ENCODE measurements around the gene GPR68.
"Not testable (repeated sequence)": the region's sequence is repeated elsewhere in the genome, so short reads cannot be mapped to it uniquely, and the experiment has no call there.

The GPR68 gene

GRCh38 chr14:91228112-91229004 lies 16.1 kb downstream of the GPR68 start:
- peak; percentile 49 for DNase-seq (ENCODE audit: low read depth)

GRCh38 chr14:91227183-91227628 lies 17.3 kb downstream of the GPR68 start:
- no peak for DNase-seq (ENCODE audit: low read depth)

- not testable (repeated sequence) for DNase-seq (ENCODE audit: low read depth)
Observed at GRCh38 chr14:91226360-91226759, 18.1 kb downstream of the GPR68 start.

- no peak for DNase-seq (ENCODE audit: low read depth)
Observed at GRCh38 chr14:91225025-91225424, 19.5 kb downstream of the GPR68 start.

- no peak for DNase-seq (ENCODE audit: low read depth)
Observed at GRCh38 chr14:91223028-91223783, 21.3 kb downstream of the GPR68 start.

- no peak for DNase-seq (ENCODE audit: low read depth)
Observed at GRCh38 chr14:91221270-91221669, 23.2 kb downstream of the GPR68 start.

- DNase-seq (ENCODE audit: low read depth): no peak
Observed at GRCh38 chr14:91220581-91221000, 23.9 kb downstream of the GPR68 start.

- no peak for DNase-seq (ENCODE audit: low read depth)
Observed at GRCh38 chr14:91219517-91220389, 24.8 kb downstream of the GPR68 start.

GRCh38 chr14:91218014-91218413 lies 26.5 kb downstream of the GPR68 start:
- DNase-seq (ENCODE audit: low read depth): no peak

GRCh38 chr14:91216731-91217226 lies 27.7 kb downstream of the GPR68 start:
- no peak for DNase-seq (ENCODE audit: low read depth)

GRCh38 chr14:91215381-91215780 lies 29.1 kb downstream of the GPR68 start:
- no peak for DNase-seq (ENCODE audit: low read depth)

GRCh38 chr14:91214306-91214705 lies 30.2 kb downstream of the GPR68 start:
- DNase-seq (ENCODE audit: low read depth): no peak

GRCh38 chr14:91211017-91211416 lies 33.5 kb downstream of the GPR68 start:
- DNase-seq (ENCODE audit: low read depth): no peak

- no peak for DNase-seq (ENCODE audit: low read depth)
Observed at GRCh38 chr14:91207008-91207407, 37.5 kb downstream of the GPR68 start.

GRCh38 chr14:91205459-91205858 lies 39.0 kb downstream of the GPR68 start:
- no peak for DNase-seq (ENCODE audit: low read depth)

GRCh38 chr14:91204657-91205056 lies 39.8 kb downstream of the GPR68 start:
- no peak for DNase-seq (ENCODE audit: low read depth)

GRCh38 chr14:91202234-91202974 lies 42.1 kb downstream of the GPR68 start:
- no peak for DNase-seq (ENCODE audit: low read depth)

- not testable (repeated sequence) for DNase-seq (ENCODE audit: low read depth)
Observed at GRCh38 chr14:91200802-91201201, 43.7 kb downstream of the GPR68 start.

- DNase-seq (ENCODE audit: low read depth): no peak
Observed at GRCh38 chr14:91197631-91198030, 46.9 kb downstream of the GPR68 start.

GRCh38 chr14:91195881-91196280 lies 48.6 kb downstream of the GPR68 start:
- no peak for DNase-seq (ENCODE audit: low read depth)

GRCh38 chr14:91193069-91193468 lies 51.4 kb downstream of the GPR68 start:
- no peak for DNase-seq (ENCODE audit: low read depth)
